A549 (cell line): ENCODE measurements around the gene RAB3B.

Experiments
- BCL3 ChIP-seq: fragments of >200 bp; sonication (Bioruptor Twin); formaldehyde crosslinking; IDR thresholded peaks from 3 replicates; pipeline ENCODE4 v1.6.1; 2016
- CHD2 ChIP-seq: fragments of 150-350 bp; IDR thresholded peaks from 2 replicates; pipeline ENCODE4 v1.6.1; 2014; ENCODE audit warnings: low read length; ENCODE audit not compliant: partially characterized antibody
- CTCF ChIP-seq: fragments of >200 bp; sonication (Bioruptor Twin); formaldehyde crosslinking; IDR thresholded peaks from 3 replicates; pipeline ENCODE4 v1.5.1; 2016
- EP300 ChIP-seq, 2 experiments: fragments of >200 bp; sonication (Bioruptor Twin); formaldehyde crosslinking; IDR thresholded peaks; 2 replicates in 1 of 2; 3 replicates in 1 of 2; pipeline ENCODE4 v1.6.1; 2016 to 2017
- FOSL2 ChIP-seq, 2 experiments: fragments of 450-650 bp in 1 of 2; fragments of >200 bp in 1 of 2; sonication (Bioruptor Twin) in 1 of 2; formaldehyde crosslinking; IDR thresholded peaks; 2 replicates each; pipeline versions ENCODE4 v1.5.0 to v1.6.1; 2016 to 2020; ENCODE audit warnings: mild to moderate bottlenecking in 1 of 2, moderate library complexity in 1 of 2
- GATA3 ChIP-seq: IDR thresholded peaks from 2 replicates; pipeline ENCODE4 v1.6.1; 2012; ENCODE audit warnings: borderline replicate concordance
- HDAC2 ChIP-seq: fragments of 200-600 bp; sonication (generic); IDR thresholded peaks from 2 replicates; pipeline ENCODE4 v1.6.1; 2016
- JUN ChIP-seq, 2 experiments: fragments of >200 bp; sonication (Bioruptor Twin); formaldehyde crosslinking; IDR thresholded peaks; 2 replicates in 1 of 2; 3 replicates in 1 of 2; pipeline ENCODE4 v1.6.1; 2016 to 2017
- KDM1A ChIP-seq: fragments of 200-600 bp; sonication (generic); IDR thresholded peaks from 2 replicates; pipeline ENCODE4 v1.6.1; 2016; ENCODE audit warnings: low read depth, mild to moderate bottlenecking
- MAX ChIP-seq: IDR thresholded peaks from 2 replicates; pipeline ENCODE4 v1.6.1; 2012
- POLR2A ChIP-seq: IDR thresholded peaks from 2 replicates; pipeline ENCODE4 v1.6.1; 2012; ENCODE audit warnings: mild to moderate bottlenecking, low read length
- RCOR1 ChIP-seq: fragments of 150-350 bp; IDR thresholded peaks from 2 replicates; pipeline ENCODE4 v1.6.1; 2014; ENCODE audit warnings: antibody characterized with exemption, low read length, low read depth
- ZC3H11A ChIP-seq: fragments of 450-650 bp; IDR thresholded peaks from 2 replicates; pipeline ENCODE4 v1.6.1; 2014; ENCODE audit warnings: antibody characterized with exemption, mild to moderate bottlenecking
- TF ChIP-seq, protein P1 (sequence below): fragments of 200-600 bp; sonication (generic); IDR thresholded peaks from 2 replicates; pipeline ENCODE4 v1.6.1; 2016; ENCODE audit warnings: antibody characterized with exemption, mild to moderate bottlenecking, moderate library complexity

GRCh38 chr1:51901151-51901550 is 89.3 kb downstream of the RAB3B start:
- TF ChIP-seq CTCF (no peak), BCL3 (no peak), POLR2A (no peak), HDAC2 (no peak), RCOR1 (no peak), MAX (no peak), FOSL2 (IDR thresholded peaks at IDR 0.05) (no peak), FOSL2 (CRISPR knock-in tag; IDR thresholded peaks at IDR 0.05) (no peak), GATA3 (no peak), ZC3H11A (no peak), CHD2 (no peak), JUN (IDR thresholded peaks at IDR 0.05) (no peak), EP300 (IDR thresholded peaks at IDR 0.05) (no peak), KDM1A (no peak)
- TF ChIP-seq, protein P1, sequence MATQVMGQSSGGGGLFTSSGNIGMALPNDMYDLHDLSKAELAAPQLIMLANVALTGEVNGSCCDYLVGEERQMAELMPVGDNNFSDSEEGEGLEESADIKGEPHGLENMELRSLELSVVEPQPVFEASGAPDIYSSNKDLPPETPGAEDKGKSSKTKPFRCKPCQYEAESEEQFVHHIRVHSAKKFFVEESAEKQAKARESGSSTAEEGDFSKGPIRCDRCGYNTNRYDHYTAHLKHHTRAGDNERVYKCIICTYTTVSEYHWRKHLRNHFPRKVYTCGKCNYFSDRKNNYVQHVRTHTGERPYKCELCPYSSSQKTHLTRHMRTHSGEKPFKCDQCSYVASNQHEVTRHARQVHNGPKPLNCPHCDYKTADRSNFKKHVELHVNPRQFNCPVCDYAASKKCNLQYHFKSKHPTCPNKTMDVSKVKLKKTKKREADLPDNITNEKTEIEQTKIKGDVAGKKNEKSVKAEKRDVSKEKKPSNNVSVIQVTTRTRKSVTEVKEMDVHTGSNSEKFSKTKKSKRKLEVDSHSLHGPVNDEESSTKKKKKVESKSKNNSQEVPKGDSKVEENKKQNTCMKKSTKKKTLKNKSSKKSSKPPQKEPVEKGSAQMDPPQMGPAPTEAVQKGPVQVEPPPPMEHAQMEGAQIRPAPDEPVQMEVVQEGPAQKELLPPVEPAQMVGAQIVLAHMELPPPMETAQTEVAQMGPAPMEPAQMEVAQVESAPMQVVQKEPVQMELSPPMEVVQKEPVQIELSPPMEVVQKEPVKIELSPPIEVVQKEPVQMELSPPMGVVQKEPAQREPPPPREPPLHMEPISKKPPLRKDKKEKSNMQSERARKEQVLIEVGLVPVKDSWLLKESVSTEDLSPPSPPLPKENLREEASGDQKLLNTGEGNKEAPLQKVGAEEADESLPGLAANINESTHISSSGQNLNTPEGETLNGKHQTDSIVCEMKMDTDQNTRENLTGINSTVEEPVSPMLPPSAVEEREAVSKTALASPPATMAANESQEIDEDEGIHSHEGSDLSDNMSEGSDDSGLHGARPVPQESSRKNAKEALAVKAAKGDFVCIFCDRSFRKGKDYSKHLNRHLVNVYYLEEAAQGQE: no peak
